IPS-11a (cell line): ENCODE data around the gene WDR7.

ENCODE experiments used
- H3K4me3 ChIP-seq: one replicate; pipeline ENCODE4 v1.5.1; 2013; ENCODE audit warnings: low read depth, low read length, control low read depth

Gene WDR7

GRCh38 chr18:56721031-56721430 is 69.9 kb downstream of the WDR7 start:
- H3K4me3 ChIP-seq: no peak overlapping the region

GRCh38 chr18:56721491-56721890 is 70.3 kb downstream of the WDR7 start:
- H3K4me3 ChIP-seq: no peak overlapping the region

- H3K4me3 ChIP-seq: no peak overlapping the region
Observed at GRCh38 chr18:56722518-56722917, 71.4 kb downstream of the WDR7 start.

- no peak overlapping the region for H3K4me3 ChIP-seq
Observed at GRCh38 chr18:56723068-56723467, 71.9 kb downstream of the WDR7 start.

GRCh38 chr18:56723706-56724105 is 72.5 kb downstream of the WDR7 start:
- no peak overlapping the region for H3K4me3 ChIP-seq

- no peak overlapping the region for H3K4me3 ChIP-seq
Observed at GRCh38 chr18:56726906-56727305, 75.7 kb downstream of the WDR7 start.

GRCh38 chr18:56727399-56727798 is 76.2 kb downstream of the WDR7 start:
- H3K4me3 ChIP-seq: no peak overlapping the region

- H3K4me3 ChIP-seq: no peak overlapping the region
Observed at GRCh38 chr18:56728741-56729140, 77.6 kb downstream of the WDR7 start.

GRCh38 chr18:56738184-56738583 is 87.0 kb downstream of the WDR7 start:
- no peak overlapping the region for H3K4me3 ChIP-seq

GRCh38 chr18:56739731-56740130 is 88.6 kb downstream of the WDR7 start:
- no peak overlapping the region for H3K4me3 ChIP-seq

GRCh38 chr18:56740645-56741044 is 89.5 kb downstream of the WDR7 start:
- H3K4me3 ChIP-seq: no peak overlapping the region

GRCh38 chr18:56741685-56742084 is 90.5 kb downstream of the WDR7 start:
- no peak overlapping the region for H3K4me3 ChIP-seq

- no peak overlapping the region for H3K4me3 ChIP-seq
Observed at GRCh38 chr18:56743115-56743514, 92.0 kb downstream of the WDR7 start.

- H3K4me3 ChIP-seq: no peak overlapping the region
Observed at GRCh38 chr18:56747032-56747658, 96.0 kb downstream of the WDR7 start.

GRCh38 chr18:56747857-56748256 is 96.7 kb downstream of the WDR7 start:
- H3K4me3 ChIP-seq: no peak overlapping the region

GRCh38 chr18:56748698-56749268 is 97.6 kb downstream of the WDR7 start:
- no peak overlapping the region for H3K4me3 ChIP-seq

- no peak overlapping the region for H3K4me3 ChIP-seq
Observed at GRCh38 chr18:56756966-56757365, 105.8 kb downstream of the WDR7 start.

GRCh38 chr18:56770097-56770496 is 118.9 kb downstream of the WDR7 start:
- no peak overlapping the region for H3K4me3 ChIP-seq

GRCh38 chr18:56770873-56771272 is 119.7 kb downstream of the WDR7 start:
- H3K4me3 ChIP-seq: no peak overlapping the region

- no peak overlapping the region for H3K4me3 ChIP-seq
Observed at GRCh38 chr18:56775701-56776100, 124.5 kb downstream of the WDR7 start.

GRCh38 chr18:56787390-56787789 is 136.2 kb downstream of the WDR7 start:
- H3K4me3 ChIP-seq: no peak overlapping the region

- no peak overlapping the region for H3K4me3 ChIP-seq
Observed at GRCh38 chr18:56789004-56789888, 138.1 kb downstream of the WDR7 start.
